IMR-90 (cell line): ENCODE data around the gene COL18A1. TPM values are rescaled to one million over a fixed set of nuclear protein-coding genes. Genes with fewer than 3 reads are reported as not detected.

Source experiments
- ATAC-seq: fragments of 200-7000 bp; cut with Tn5 transposase; 2 replicates; pipeline ENCODE4 v1.9.1; 2020; ENCODE audit warnings: low read depth, mild to moderate bottlenecking, moderate library complexity
- BruUV-seq: library from RNA; stranded (reverse); fragments of 400-500 nt; replicated peaks from 2 replicates; lab custom pipeline; 2021; lab: Mats Ljungman, UMichigan
- CTCF ChIA-PET: fragments of 300-600 bp; formaldehyde crosslinking; extraction: SDS; loops from one replicate; lab custom pipeline; 2021; ENCODE audit warnings: antibody characterized with exemption; lab: Yijun Ruan, JAX
- POLR2A ChIA-PET: fragments of 300-600 bp; sonication (Branson Sonifier 250); formaldehyde crosslinking; loops from one replicate; lab custom pipeline; 2022; ENCODE audit warnings: antibody characterized with exemption; ENCODE audit not compliant: unreplicated experiment; lab: Charles Lee
- DNase-seq: peaks from one replicate; pipeline ENCODE4 v3.0.0; 2013
- H2AFZ ChIP-seq: replicated peaks from 2 replicates; pipeline ENCODE3; 2013; ENCODE audit warnings: low read length, mild to moderate bottlenecking; ENCODE audit not compliant: poor library complexity
- H2AK5ac ChIP-seq: 2 replicates; pipeline ENCODE4 v1.6.1; 2013; ENCODE audit warnings: low read depth, low read length, inconsistent platforms
- H2AK9ac ChIP-seq: replicated peaks from 2 replicates; pipeline ENCODE3; 2013; ENCODE audit warnings: mild to moderate bottlenecking, low read depth, low read length, moderate library complexity; ENCODE audit not compliant: poor library complexity
- H2BK120ac ChIP-seq: 2 replicates; pipeline ENCODE4 v1.6.1; 2013; ENCODE audit warnings: low read depth, low read length, inconsistent platforms
- H2BK15ac ChIP-seq: 3 replicates; pipeline ENCODE4 v1.6.1; 2013; ENCODE audit warnings: low read depth, low read length, inconsistent platforms
- H2BK20ac ChIP-seq: 2 replicates; pipeline ENCODE4 v1.6.1; 2013; ENCODE audit warnings: low read depth, mild to moderate bottlenecking, inconsistent platforms, low read length, moderate library complexity
- H2BK5ac ChIP-seq: 2 replicates; pipeline ENCODE4 v1.6.1; 2013; ENCODE audit warnings: mild to moderate bottlenecking, low read depth, low read length, inconsistent platforms; ENCODE audit not compliant: poor library complexity, severe bottlenecking
- H3K14ac ChIP-seq: replicated peaks from 2 replicates; pipeline ENCODE4 v1.6.1; 2013; ENCODE audit warnings: low read depth, low read length, inconsistent platforms
- H3K18ac ChIP-seq: 2 replicates; pipeline ENCODE4 v1.6.1; 2013; ENCODE audit warnings: low read depth, low read length, control low read depth
- H3K23ac ChIP-seq: 2 replicates; pipeline ENCODE4 v1.6.1; 2013; ENCODE audit warnings: low read depth, low read length, inconsistent platforms
- H3K27ac ChIP-seq: 2 replicates; pipeline ENCODE4 v1.5.1; 2013; ENCODE audit warnings: mild to moderate bottlenecking, control low read depth, low read length; ENCODE audit not compliant: insufficient read depth
- H3K27me3 ChIP-seq: 2 replicates; pipeline ENCODE4 v1.6.1; 2013; ENCODE audit warnings: low read length; ENCODE audit not compliant: control insufficient read depth, insufficient read depth
- H3K36me3 ChIP-seq: 2 replicates; pipeline ENCODE4 v1.6.1; 2013; ENCODE audit warnings: low read length, mixed read lengths; ENCODE audit not compliant: control insufficient read depth, insufficient read depth
- H3K4ac ChIP-seq: 2 replicates; pipeline ENCODE4 v1.6.1; 2013; ENCODE audit warnings: low read depth, low read length, inconsistent platforms
- H3K4me1 ChIP-seq: 2 replicates; pipeline ENCODE4 v1.6.1; 2013; ENCODE audit warnings: low read length, mixed read lengths; ENCODE audit not compliant: control insufficient read depth, insufficient read depth
- H3K4me2 ChIP-seq: 2 replicates; pipeline ENCODE4 v1.6.1; 2013; ENCODE audit warnings: low read depth, mild to moderate bottlenecking, control low read depth, low read length, moderate library complexity
- H3K4me3 ChIP-seq: 2 replicates; pipeline ENCODE4 v1.5.1; 2013; ENCODE audit warnings: low read depth, mild to moderate bottlenecking, control low read depth, low read length, moderate library complexity; ENCODE audit not compliant: insufficient read depth
- H3K56ac ChIP-seq: 2 replicates; pipeline ENCODE4 v1.6.1; 2013; ENCODE audit warnings: low read length, inconsistent platforms; ENCODE audit not compliant: insufficient read depth; ENCODE audit errors: extremely low read depth
- H3K79me1 ChIP-seq, 2 experiments: 2 replicates each; pipeline ENCODE4 v1.6.1; 2013; ENCODE audit warnings: low read length in 2 of 2, inconsistent platforms in 1 of 2, low read depth in 1 of 2
- H3K9ac ChIP-seq: 2 replicates; pipeline ENCODE4 v1.6.1; 2013; ENCODE audit warnings: low read depth, low read length, control low read depth
- H3K9me1 ChIP-seq: 2 replicates; pipeline ENCODE4 v1.6.1; 2013; ENCODE audit warnings: low read length, inconsistent platforms; ENCODE audit not compliant: insufficient read depth
- H3K9me3 ChIP-seq: 2 replicates; pipeline ENCODE4 v1.6.1; 2013; ENCODE audit warnings: low read length; ENCODE audit not compliant: control insufficient read depth, insufficient read depth
- H4K20me1 ChIP-seq: 2 replicates; pipeline ENCODE4 v1.6.1; 2013; ENCODE audit warnings: low read length, inconsistent platforms; ENCODE audit not compliant: insufficient read depth
- H4K5ac ChIP-seq: 2 replicates; pipeline ENCODE4 v1.6.1; 2013; ENCODE audit warnings: mild to moderate bottlenecking, low read depth, low read length, control low read depth
- H4K8ac ChIP-seq, 2 experiments: 2 replicates each; pipeline ENCODE4 v1.6.1; 2013; ENCODE audit warnings: low read depth in 2 of 2, low read length in 2 of 2, control low read depth in 1 of 2, inconsistent platforms in 1 of 2
- H4K91ac ChIP-seq: 2 replicates; pipeline ENCODE4 v1.6.1; 2013; ENCODE audit warnings: low read depth, low read length, inconsistent platforms; ENCODE audit not compliant: insufficient read depth
- CHD1 ChIP-seq: IDR thresholded peaks from 2 replicates; pipeline ENCODE4 v1.6.1; 2012; ENCODE audit warnings: low read depth, low read length, improper control_type of control experiment
- MAFK ChIP-seq: IDR thresholded peaks from 2 replicates; pipeline ENCODE4 v1.6.1; 2012; ENCODE audit warnings: low read depth, low read length, improper control_type of control experiment
- MAZ ChIP-seq: IDR thresholded peaks from 2 replicates; pipeline ENCODE4 v1.6.1; 2012; ENCODE audit warnings: low read depth, mild to moderate bottlenecking, low read length, improper control_type of control experiment, moderate library complexity, borderline replicate concordance
- NFE2L2 ChIP-seq: fragments of 150-350 bp; IDR thresholded peaks from 2 replicates; pipeline ENCODE4 v1.6.1; 2016; ENCODE audit warnings: low read depth, mild to moderate bottlenecking, low read length
- RFX5 ChIP-seq: IDR thresholded peaks from 2 replicates; pipeline ENCODE4 v1.8.0; 2012; ENCODE audit warnings: low read depth, mild to moderate bottlenecking, low read length, moderate library complexity
- SMC3 ChIP-seq: fragments of 150-350 bp; IDR thresholded peaks from 2 replicates; pipeline ENCODE4 v1.6.1; 2016; ENCODE audit warnings: low read depth, mild to moderate bottlenecking, antibody characterized with exemption, low read length, moderate library complexity
- WGBS, 2 experiments: methylation state at CpG; one replicate each; pipeline versions ENCODE4 v1.1.5 to v1.1.7; 2013; ENCODE audit warnings: missing lambda C conversion rate in 2 of 2; ENCODE audit not compliant: insufficient read length in 1 of 2; ENCODE audit errors: extremely low coverage in 2 of 2; 5-methylcytosine and 5-hydroxymethylcytosine counted together
- dilution Hi-C: fragments of 300-500 bp; cut with HindIII; formaldehyde crosslinking; loops from one replicate; pipeline ENCODE4 v1.14.3; 2018; ENCODE audit warnings: low sequenced_read_pairs; ENCODE audit not compliant: unreplicated experiment
- in situ Hi-C: fragments of 300-500 bp; cut with MboI; formaldehyde crosslinking; loops from 3 replicates; pipeline ENCODE4 v1.14.3; 2019; ENCODE audit warnings: low sequenced_read_pairs, inconsistent platforms, mixed read lengths
- intact Hi-C: fragments of 100-400 bp; cut with micrococcal nuclease; formaldehyde crosslinking; loops from 2 replicates; pipeline ENCODE4 v1.10.0; 2022
- polyA plus RNA-seq, 3 experiments: library from polyadenylated mRNA; depleted of rRNA; stranded (reverse); fragments of >200 nt; gene quantifications; 2 replicates each; pipeline ENCODE4 v1.2.3, GENCODE V29; 2012; ENCODE audit warnings: low replicate concordance in 1 of 3
- total RNA-seq: library from RNA; depleted of rRNA; stranded (reverse); fragments of >200 nt; gene quantifications from 2 replicates; pipeline ENCODE4 v1.2.3, GENCODE V29; 2012

The COL18A1 gene
- total and polyA plus RNA-seq, 2 of the 4 experiments (the other 2 are of a cell fraction), result 4.3 to 46.7 TPM

DNA sequence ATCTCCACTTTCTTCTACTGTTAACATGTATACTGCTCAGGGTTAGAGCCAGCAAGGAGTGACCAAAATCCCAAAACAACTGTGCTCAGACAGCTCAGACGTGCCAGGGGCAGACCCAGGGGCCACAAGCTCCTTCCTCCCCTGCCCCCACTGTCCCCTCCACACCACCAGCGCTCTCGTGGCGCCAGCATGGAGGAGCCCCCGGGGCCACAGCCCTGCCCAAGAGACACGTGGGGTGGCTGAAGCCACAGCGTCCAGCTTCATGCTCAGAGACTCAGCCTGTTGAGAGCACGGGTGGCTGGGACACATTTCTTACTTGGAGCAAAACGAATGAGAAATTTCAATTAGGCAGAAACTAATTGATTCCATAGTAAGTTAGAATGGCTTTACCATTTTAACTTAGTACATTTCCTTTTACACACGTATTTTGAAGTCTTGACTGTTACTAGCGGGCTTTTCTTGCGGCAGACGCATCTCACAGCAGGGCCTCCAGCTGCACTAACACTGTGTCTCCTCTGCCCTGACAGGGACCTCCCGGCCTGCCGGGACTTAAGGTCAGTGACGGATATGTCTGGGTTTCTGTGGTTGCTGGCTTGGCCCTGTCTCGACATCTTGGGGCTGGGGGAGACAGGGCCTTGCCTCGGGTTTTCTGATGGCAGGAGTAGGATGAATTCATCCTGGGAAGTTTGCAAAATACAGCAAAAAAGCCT is 83.1 kb downstream of the COL18A1 start:
- CTCF ChIA-PET, result no interaction called here
- H3K56ac ChIP-seq, result no peak overlapping the region
- ATAC-seq (no peak), DNase-seq (no peak)
- POLR2A ChIA-PET, result no interaction called here
- H3K36me3 ChIP-seq, result peaks cover 56% of the 10 kb centered on the region
- H4K20me1 ChIP-seq, result no peaks in the 10 kb centered on the region; the same call in 1 of the 2 replicates
- BruUV-seq, result no TSS peak
- H3K79me1 ChIP-seq, result peaks cover 0 to 4% of the 10 kb centered on the region in 2 experiments; a peak in 1 of 4 replicates
- dilution Hi-C loops, result no loop called here
- intact Hi-C loops, result no loop called here
- no peak overlapping the region for H2AFZ ChIP-seq
- H3K23ac ChIP-seq, result no peak overlapping the region
- H3K4me2 ChIP-seq, result no peak overlapping the region
- H3K27ac ChIP-seq, result no peak overlapping the region
- in situ Hi-C loops, result no loop called here
- no peak overlapping the region for H2BK20ac ChIP-seq
- H2AK9ac ChIP-seq, result no peak overlapping the region
- no peaks in the 10 kb centered on the region for H3K4me1 ChIP-seq
- H3K18ac ChIP-seq, result no peak overlapping the region
- H3K27me3 ChIP-seq, result no peaks in the 10 kb centered on the region
- WGBS, 2 experiments, result 67% methylated on average over 6 of the region's 18 CpGs; no CpG with 5 or more reads in 1 of the 2 experiments
- no peak overlapping the region for H2BK120ac ChIP-seq
- H3K9me3 ChIP-seq, result no peaks in the 10 kb centered on the region
- no peak overlapping the region for H4K91ac ChIP-seq
- H3K9ac ChIP-seq, result no peak overlapping the region
- no peak overlapping the region for H2AK5ac ChIP-seq
- H4K8ac ChIP-seq, result no peak overlapping the region
- no peak overlapping the region for H2BK5ac ChIP-seq
- no peak overlapping the region for H4K5ac ChIP-seq
- H3K4ac ChIP-seq, result no peak overlapping the region
- no peak overlapping the region for H2BK15ac ChIP-seq
- H3K9me1 ChIP-seq, result peaks cover 6% of the 10 kb centered on the region; the same call in 1 of the 2 replicates
- TF ChIP-seq MAZ (no peak), CHD1 (no peak), MAFK (no peak), SMC3 (no peak), RFX5 (no peak), NFE2L2 (no peak)
- H3K14ac ChIP-seq, result no peak overlapping the region
- H3K4me3 ChIP-seq, result no peak overlapping the region
